Activated gamma-delta T cell (primary cell): ENCODE measurements around the gene NTRK2.

Source experiments
- DNase-seq: peaks from one replicate; lab custom pipeline; 2025; lab: John Stamatoyannopoulos, UW

Gene NTRK2

DNA sequence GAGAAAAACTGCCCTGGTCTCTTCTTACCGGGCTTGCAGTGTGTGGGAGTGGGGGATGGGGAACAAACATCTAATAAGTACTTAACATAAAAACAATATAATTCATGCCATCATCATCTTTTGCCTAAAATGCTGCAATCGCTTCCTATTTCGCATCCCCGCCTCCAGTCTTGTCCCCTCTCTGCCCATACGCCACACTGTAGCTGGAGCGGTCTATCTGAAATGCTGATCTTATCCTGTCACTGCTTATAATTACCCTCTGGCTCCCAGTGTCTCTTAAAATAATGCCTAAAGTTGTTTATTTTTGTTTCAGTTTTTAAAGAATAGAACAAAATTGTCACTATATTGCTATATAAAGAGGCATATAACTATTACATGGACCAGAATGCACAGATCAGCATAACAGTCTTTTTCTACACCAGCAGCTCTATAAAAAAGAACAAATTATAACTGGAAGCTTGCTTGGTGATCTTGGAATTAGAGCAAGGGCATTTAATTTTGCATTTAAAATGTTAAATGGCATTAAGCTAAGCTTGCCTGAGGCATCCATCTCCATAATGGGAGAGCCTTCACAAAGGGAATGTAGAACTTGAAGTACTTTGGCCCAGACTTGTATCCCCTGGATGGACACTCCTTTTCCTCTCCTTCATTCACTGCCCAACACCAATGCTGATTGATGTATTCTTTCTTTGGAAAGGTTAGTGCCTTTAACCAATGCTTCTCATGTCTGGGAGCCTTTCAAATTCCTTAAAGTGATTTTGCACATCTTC lies 12.2 kb downstream of the NTRK2 start:
- no peak for DNase-seq

- DNase-seq = no peak
These were observed 16.5 kb downstream of the NTRK2 start for GRCh38 chr9:84686068-84686467.

DNA sequence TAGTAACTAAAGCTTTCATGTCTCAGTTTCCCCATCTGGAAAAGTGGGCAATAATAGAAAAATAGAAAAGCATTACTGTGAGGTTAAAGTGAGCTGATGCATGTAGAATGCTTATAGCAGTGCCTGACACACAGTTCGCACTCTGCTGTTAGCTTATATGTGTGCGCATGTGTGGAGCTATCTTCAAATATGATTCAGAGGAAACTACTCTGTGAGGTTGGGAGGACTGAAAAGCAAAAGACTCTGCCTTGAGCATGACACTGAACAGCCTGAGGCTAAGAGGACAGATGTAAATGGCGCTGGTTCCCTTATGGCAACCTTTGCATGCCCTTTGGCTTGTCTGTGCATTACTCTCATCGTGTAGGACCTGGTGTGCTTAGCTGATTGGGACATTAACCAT lies 19.4 kb downstream of the NTRK2 start:
- DNase-seq = no peak

DNA sequence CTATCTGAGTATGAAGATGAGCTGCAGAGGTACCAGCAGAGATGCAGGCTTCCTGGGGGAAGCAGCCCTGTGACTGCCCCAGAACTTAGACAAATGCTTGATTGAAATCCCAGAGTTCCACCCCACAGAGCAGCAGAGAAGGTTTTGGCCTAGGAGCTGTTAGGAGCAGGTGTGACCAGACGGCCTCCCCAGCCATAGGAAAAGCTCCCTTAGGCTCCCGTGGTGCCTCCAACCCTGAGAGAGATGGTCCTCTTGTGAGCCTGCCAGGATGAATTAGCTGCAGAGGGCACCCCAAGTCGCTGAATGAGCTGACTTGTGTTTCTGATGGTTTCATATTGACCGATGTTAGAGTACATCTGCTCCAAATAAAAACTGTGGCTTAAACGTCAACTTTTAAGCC lies 22.1 kb downstream of the NTRK2 start:
- DNase-seq = no peak

DNA sequence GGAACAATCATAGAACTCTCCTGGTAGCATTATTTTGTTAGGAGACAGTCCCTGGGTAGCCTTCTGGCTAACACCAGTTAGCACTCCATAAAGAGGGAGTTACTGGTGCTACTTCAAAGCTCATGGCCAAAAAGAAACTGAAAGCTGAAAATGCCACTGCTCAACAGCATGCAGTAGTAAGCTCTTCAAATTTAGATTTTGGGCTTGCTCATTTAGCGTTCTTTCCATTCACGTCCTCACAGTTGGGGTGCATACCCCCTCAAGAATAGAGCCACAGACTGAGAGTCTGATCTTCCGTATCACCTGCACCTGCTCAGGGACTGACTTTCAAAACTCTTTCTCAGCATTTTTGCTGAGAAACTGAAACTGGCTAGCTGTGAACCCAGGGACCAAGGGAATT lies 24.7 kb downstream of the NTRK2 start:
- no peak for DNase-seq

DNA sequence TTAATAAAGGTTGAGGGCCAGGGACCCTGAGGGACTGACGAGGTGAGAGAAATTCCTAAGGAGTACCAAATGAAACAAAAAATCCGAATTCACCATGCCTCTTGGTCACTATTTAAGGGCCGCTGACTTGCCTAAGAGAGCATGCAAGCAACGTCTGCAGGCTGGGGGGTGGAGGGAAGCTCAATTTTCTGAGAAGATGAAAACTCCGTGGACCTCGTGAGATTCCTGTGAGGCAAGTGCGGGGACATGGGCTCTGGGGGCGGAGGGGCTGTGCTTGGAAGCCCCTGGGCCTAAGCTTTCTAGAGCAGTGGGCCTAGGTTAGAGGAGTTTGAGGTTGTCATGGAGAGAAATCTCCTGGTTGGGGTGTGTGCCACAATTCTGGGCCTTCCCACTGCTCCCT lies 27.5 kb downstream of the NTRK2 start:
- DNase-seq = no peak

DNA sequence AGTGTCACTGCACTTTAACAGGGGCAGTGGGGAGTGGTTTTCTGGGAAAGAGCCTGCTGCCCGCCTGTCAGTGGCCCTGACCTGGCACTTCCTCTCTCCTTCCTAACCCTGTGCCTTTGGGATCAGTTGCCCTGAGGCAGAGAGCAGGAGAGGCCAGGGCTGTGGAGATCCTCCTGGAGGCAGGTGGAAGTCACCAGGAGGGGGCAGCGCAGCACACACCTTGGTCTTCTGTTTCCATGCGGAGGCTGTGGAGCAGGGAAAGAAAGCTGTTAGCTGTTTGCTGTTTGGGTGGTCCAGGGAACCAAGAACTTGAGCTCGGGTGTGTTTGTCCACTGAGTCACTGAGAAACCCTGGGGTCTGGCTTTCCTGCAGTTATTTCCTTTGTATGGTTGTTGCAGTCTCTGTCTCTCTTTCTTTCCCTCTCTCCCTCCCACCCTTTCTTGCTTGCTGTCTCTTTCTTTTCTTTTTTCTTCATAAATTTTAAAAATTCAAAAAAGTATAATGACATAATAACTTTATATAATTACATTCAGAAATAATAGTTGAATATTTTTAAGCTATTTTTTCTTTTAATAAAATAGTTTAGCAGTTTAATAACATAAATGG lies 28.1 kb downstream of the NTRK2 start:
- DNase-seq = no peak

GRCh38 chr9:84698323-84698722 lies 28.8 kb downstream of the NTRK2 start:
- no peak for DNase-seq

GRCh38 chr9:84699984-84700383 lies 30.5 kb downstream of the NTRK2 start:
- DNase-seq = no peak

DNA sequence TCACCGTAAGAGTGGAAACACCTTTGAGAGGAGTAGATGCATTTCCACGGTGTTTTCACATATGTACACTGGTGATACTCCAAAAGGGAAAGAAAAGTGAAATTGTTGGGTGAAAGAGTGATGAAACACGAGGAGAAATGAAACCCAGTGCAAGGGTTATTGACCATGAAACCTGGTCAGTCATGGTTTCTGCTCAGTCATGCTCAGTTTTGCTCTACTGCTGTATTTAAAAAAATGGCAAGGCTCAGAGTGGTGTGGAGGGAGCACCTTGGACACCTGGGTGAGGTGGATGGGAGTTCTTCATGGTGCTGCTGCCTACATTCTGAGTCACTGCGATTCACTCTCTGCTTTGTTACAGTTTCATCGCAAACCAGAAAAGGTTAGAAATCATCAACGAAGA lies 32.3 kb downstream of the NTRK2 start:
- no peak for DNase-seq

GRCh38 chr9:84702471-84702870 lies 32.9 kb downstream of the NTRK2 start:
- no peak for DNase-seq

DNA sequence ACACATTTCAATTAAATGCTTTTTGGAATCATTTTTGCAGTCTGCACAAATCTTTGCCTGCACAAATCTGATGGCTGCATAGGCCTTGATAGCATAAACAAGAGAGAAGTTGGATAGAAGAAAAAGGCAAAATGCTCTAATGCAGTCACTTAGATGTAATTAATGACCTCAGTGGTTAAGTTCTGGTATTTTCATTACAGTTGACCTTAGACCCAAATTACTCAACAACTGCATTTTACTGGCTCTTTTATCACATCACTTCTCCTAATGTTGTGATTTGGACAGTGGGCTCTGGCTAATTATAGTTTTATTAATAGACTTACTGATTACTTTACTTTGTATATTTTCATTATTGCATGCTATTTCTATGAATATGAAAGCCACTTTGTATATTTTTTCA lies 34.3 kb downstream of the NTRK2 start:
- no peak for DNase-seq

GRCh38 chr9:84705128-84705527 lies 35.6 kb downstream of the NTRK2 start:
- no peak for DNase-seq

GRCh38 chr9:84708400-84708799 lies 38.9 kb downstream of the NTRK2 start:
- no peak for DNase-seq

GRCh38 chr9:84709056-84709455 lies 39.5 kb downstream of the NTRK2 start:
- no peak for DNase-seq

DNA sequence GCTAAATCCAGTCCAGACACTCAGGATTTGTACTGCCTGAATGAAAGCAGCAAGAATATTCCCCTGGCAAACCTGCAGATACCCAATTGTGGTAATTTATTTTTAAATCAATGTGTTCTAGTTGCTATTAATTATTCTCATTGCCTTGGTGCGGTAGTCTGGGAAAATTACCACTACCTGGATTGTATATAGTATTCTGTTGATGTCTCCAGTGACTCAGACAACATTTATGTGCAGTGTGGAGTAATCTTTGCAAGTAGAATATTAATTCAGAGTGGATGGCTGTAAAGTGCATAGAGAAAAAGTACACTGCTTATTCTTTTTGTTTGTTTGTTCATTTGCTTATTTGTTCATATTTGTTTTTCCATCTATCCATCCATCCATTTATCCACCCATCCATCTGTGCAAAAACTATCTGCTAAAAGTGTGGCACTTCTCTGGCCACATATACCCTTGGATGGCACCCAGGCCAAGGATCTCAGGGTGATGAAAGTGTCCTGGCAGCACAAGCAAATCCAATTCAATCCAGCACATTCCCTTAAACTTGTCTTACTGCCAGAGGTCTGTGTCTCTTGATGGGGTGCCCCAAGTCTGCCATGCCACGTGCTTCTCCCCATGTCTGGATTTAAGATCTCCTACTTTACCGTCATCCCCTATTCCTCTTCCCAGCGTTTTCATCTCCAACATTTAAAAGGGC lies 41.3 kb downstream of the NTRK2 start:
- DNase-seq = no peak

GRCh38 chr9:84711398-84711777 lies 41.9 kb downstream of the NTRK2 start:
- no peak for DNase-seq

DNA sequence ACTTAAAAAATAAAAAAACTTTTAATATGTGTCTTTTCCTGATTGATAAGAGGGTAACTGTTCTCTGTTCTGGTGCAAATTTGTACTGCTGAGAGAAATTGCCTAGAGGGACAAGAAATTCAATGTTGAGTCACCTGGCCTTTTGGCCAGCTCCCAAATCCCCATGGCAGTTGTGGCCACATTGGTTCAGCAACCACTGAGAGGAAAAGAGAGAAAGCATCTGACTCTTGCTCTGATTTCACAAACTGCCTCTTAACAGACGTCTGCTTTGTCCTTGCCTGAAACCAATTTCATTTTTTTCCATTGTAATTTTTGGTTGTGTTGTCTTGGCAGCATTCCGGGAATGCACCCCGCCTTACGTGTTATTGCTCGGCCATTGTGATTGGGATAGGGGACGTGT lies 42.4 kb downstream of the NTRK2 start:
- no peak for DNase-seq

DNA sequence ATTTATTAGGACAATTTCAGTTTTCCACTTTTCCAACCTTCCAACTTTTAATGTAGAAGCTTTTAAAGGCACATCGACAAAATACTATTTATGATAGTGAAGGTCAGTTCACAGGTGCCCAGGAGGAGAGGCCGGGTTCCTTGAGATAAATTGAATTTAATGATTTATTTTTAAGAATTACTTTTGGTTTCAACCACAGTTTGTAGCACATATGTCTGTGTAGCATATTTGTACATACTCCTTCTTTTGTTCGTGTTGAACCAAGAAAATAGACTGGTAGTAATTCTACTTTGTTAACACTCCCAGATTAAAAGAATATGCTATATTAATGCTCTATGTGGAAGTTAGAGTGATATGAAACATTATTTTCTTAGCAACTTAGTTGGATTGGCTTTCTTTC lies 46.7 kb downstream of the NTRK2 start:
- no peak for DNase-seq

- DNase-seq = no peak
These were observed 48.9 kb downstream of the NTRK2 start for GRCh38 chr9:84718476-84718875.

DNA sequence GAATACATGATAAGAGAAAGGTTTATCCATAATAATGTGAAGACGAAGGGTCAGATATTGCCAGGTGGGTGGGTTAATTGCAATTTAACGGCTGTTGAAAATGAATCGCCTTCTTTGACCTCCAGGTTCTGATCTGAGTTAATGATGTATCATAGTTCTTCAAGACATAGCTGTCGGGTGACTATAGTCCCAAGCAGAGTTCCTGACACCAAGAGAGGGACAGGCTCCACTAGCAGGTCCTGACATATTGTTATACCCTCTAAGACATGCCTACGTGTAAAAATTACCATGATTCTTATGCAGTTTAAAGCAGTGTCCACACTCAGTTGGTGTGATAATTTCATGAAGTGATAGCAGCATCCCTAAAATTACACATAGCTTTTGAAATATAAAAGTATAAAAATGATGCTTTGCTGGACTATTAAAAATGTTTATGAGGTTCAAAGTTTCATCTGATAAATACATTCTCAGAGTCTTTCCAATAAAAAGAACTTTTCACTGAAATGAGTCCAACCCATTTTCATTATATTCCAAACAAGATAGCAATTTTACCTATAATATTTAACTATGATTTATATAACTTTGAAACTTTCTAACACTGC lies 53.0 kb downstream of the NTRK2 start:
- no peak for DNase-seq

DNA sequence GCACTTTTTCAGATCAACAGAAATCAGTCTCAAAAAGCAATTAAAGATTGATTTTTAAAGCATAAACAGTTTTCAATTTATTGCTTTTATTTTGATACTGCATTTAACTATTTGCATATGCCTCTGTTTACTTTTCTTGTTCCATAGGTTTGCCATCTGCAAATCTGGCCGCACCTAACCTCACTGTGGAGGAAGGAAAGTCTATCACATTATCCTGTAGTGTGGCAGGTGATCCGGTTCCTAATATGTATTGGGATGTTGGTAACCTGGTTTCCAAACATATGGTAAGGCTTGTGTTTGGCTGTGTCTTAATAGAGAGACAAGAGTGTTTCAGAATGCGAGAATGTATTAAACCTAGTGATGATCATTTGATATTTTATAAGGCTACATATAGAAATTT lies 53.9 kb downstream of the NTRK2 start:
- no peak for DNase-seq

- DNase-seq = no peak
These were observed 62.2 kb downstream of the NTRK2 start for GRCh38 chr9:84731696-84732095.
